ENCODE measurements around the gene REEP3.

REEP3 gene

GRCh38 chr10:63622097-63622496 lies 100.9 kb downstream of the REEP3 start:
- H3K27ac ChIP-seq, result no peak overlapping the region
- no peaks in the 10 kb centered on the region for H3K4me1 ChIP-seq
- H3K4me3 ChIP-seq, result no peak overlapping the region
- intact Hi-C loops (cut with DNase I; ENCODE audit: low total_unique reads), result loop anchor here (10.0 kb wide), 1 partner anchor 157 kb away; the partner anchor contains the start of gene JMJD1C
- TF ChIP-seq CTCF (IDR thresholded peaks at IDR 0.05), result no peak
- no peaks in the 10 kb centered on the region for H3K27me3 ChIP-seq
- peaks cover 0 to 20% (median 4%) of the 10 kb centered on the region in 3 donors for H3K36me3 ChIP-seq
- no peak for DNase-seq
- no peaks in the 10 kb centered on the region for H3K9me3 ChIP-seq

DNA sequence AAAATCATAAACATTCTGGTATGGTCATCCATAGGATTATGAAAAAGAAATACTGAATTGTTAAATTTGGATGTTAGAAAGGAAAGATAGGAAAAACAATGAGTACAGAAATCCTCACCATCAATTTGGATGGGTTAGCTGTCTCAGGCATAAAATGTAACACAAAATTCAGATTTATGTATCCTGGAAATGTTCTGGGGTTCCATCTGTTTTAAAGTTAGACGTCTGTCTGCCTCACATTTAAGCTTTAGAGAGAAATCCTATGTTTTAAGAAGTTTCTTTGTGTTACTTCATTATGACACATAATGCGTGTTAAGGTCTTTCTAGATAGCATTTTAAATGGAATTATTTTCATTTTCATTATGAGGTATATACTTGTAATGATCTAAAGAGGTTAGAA lies 103.5 kb downstream of the REEP3 start:
- Histone ChIP-seq H3K36me3 (peaks cover 0 to 7% (median 4%) of the 10 kb centered on the region in 3 donors), H3K4me3 (no peak overlapping the region), H3K27ac (no peak overlapping the region), H3K9me3 (no peaks in the 10 kb centered on the region), H3K27me3 (no peaks in the 10 kb centered on the region), H3K4me1 (peaks cover 0 to 12% (median 10%) of the 10 kb centered on the region in 4 donors)
- TF ChIP-seq CTCF (IDR thresholded peaks at IDR 0.05), result no peak
- intact Hi-C loops (cut with DNase I; ENCODE audit: low total_unique reads), result loop anchor here (5.0 to 10.0 kb wide), 3 partner anchors 160 to 457 kb away; partner anchors contain the start of gene JMJD1C
- no peak for DNase-seq

- Histone ChIP-seq H3K27me3 (no peaks in the 10 kb centered on the region), H3K27ac (no peak overlapping the region), H3K4me1 (peaks cover 0 to 24% (median 16%) of the 10 kb centered on the region in 4 donors), H3K36me3 (no peaks in the 10 kb centered on the region), H3K4me3 (no peak overlapping the region), H3K9me3 (no peaks in the 10 kb centered on the region)
- intact Hi-C loops (cut with DNase I; ENCODE audit: low total_unique reads), result loop anchor here (5.0 to 10.0 kb wide), 3 partner anchors 163 to 460 kb away; partner anchors contain the start of gene JMJD1C
- no peak for TF ChIP-seq CTCF (IDR thresholded peaks at IDR 0.05)
- DNase-seq, result no peak
Observed at GRCh38 chr10:63627396-63627795, 106.2 kb downstream of the REEP3 start.

DNA sequence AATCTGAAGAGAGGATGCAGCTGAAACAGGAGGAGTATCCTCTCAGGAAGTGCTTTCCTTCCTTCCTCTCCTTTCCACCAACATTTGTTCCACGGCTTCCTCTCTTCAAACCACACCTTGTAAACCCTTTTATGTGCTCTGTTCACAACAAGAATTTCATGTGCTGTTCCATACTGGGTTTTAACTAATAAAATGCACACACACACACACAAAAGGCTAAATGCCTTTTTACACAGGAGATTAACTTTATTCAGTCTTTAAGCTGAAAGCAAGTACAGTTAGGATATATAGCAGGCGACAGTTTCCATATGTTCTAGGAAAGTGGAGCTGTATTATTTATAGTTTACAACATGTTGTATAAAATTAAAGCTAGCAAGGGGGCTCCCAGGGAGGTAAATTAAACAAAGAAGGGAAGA lies 106.7 kb downstream of the REEP3 start:
- Histone ChIP-seq H3K4me3 (no peak overlapping the region), H3K27me3 (no peaks in the 10 kb centered on the region), H3K27ac (peak overlapping the region; percentile 94 to 98), H3K36me3 (no peaks in the 10 kb centered on the region), H3K4me1 (peaks cover 0 to 24% (median 16%) of the 10 kb centered on the region in 4 donors), H3K9me3 (no peaks in the 10 kb centered on the region)
- TF ChIP-seq CTCF (IDR thresholded peaks at IDR 0.05), result no peak
- no peak for DNase-seq
- intact Hi-C loops (cut with DNase I; ENCODE audit: low total_unique reads), result loop anchor here (5.0 to 10.0 kb wide), 3 partner anchors 163 to 461 kb away; partner anchors contain the start of gene JMJD1C

- intact Hi-C loops (cut with DNase I; ENCODE audit: low total_unique reads), result loop anchor here (5.0 to 10.0 kb wide), 3 partner anchors 164 to 461 kb away; partner anchors contain the start of gene JMJD1C
- Histone ChIP-seq H3K4me1 (peaks cover 0 to 24% (median 16%) of the 10 kb centered on the region in 4 donors), H3K9me3 (no peaks in the 10 kb centered on the region), H3K4me3 (peak overlapping the region; percentile 60 to 78), H3K36me3 (no peaks in the 10 kb centered on the region), H3K27ac (peak overlapping the region; percentile 94 to 98), H3K27me3 (no peaks in the 10 kb centered on the region)
- TF ChIP-seq CTCF (IDR thresholded peaks at IDR 0.05), result no peak
- DNase-seq, result peak; percentile 56 to 73
Observed at GRCh38 chr10:63628526-63629362, 107.5 kb downstream of the REEP3 start.
